Activated CD8-positive, alpha-beta memory T cell treated with anti-CD3 and anti-CD28 coated beads, Interleukin-2, amount 50 U/mL, for 48 hours (primary cell): ENCODE data around the gene OR52E5.

Experiments used
- DNase-seq: peaks from one replicate; pipeline ENCODE4 v3.0.0-alpha.2; 2020

Gene OR52E5

GRCh38 chr11:5937868-5938602, 45.0 kb downstream of the OR52E5 start:
- DNase-seq: no peak

DNA sequence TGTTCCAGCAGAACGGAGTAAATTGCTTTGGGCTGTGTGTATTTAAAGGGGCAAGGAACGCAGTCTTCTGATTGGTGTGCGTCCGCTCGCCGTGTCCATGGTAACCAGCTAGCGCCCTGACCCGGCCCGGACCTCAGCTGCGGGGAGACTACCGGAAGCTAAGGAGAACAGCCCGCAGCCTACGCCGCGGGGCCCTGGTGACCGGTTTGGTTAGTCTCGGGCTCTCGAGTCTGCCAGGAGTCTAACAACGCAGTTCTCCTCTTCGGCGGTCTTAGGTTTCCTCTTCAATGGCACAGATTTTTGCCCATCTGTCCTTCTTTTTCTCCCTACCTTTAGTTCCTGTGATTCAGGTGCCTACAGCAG, 45.6 kb downstream of the OR52E5 start:
- no peak for DNase-seq

- no peak for DNase-seq
Observed at GRCh38 chr11:5940748-5941147, 47.7 kb downstream of the OR52E5 start.

- no peak for DNase-seq
Observed at GRCh38 chr11:5941951-5942350, 48.9 kb downstream of the OR52E5 start, which contains the start of gene OR56A3. OR56A3 (plus strand) TSS chr11:5942251; CDS start chr11:5947347, 5,096 bp downstream.
